Measurements from ENCODE around the gene ESRRA.

ESRRA gene

DNA sequence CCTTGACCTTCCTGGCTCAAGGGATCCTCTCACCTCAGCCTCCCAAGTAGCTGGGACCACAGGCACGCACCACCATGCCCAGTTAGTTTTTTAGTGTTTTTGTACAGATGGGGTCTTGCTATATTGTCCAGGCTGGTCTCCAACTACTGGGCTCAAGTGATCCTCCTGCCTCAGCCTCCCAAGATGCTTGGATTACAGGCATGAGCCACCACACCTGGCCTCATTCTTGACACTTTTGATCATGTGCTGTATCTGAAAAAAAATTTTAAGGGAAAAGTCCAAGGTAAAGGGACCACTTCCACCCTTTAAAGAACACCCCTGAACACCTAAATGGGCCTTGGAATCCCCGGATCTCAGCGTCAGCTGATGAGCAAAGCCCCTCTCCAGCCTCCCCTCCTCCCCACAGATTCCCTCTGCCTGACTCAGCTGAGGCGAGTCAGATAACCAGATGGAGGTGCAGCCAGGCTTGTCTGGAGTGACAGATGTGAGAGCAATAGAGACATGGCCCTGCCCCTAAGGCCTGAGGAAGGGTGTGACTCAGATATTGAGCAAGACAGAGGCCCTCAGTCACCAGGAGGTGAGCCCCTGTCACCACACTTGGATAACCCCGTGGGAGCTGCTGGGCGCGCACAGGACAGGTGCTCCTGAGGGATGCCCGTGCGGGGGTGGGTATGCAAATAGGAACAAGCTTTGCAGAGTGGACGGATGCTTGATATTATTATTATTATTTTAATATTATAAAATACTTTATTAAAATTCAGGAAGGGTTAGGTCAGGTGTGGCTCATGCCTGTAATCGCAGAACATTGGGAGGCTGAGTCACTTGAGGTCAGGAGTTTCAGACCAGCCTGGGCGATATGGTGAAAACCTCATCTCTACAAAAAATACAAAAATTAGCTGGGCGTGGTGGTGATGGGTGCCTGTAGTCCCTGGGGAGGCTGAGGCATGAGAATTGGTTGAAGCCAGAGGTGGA lies 29.7 kb downstream of the ESRRA start:
- DNase-seq, result no peak

- no peak for DNase-seq
These were observed 32.4 kb downstream of the ESRRA start for GRCh38 chr11:64337538-64338249.

DNA sequence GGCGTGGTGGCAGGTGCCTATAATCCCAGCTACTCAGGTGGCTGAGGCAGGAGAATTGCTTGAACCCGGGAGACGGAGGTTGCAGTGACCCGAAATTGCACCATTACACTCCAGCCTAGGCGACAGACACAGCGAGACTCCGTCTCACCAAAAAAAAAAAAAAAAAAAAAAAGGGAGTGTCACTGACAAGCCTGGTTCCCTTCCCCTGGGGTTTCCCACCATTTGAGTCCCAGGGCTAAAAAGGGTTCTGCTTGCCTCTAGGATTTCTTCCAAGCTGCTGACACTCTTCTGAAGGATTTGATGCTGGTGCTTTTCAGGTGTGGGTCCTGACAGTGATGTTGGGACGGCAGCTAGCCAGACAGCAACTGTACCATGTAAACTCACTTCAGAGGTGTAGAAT lies 33.4 kb downstream of the ESRRA start:
- no peak for DNase-seq

GRCh38 chr11:64339286-64339685 lies 34.0 kb downstream of the ESRRA start:
- no peak for DNase-seq

- DNase-seq, result peak; percentile 34
These were observed 34.6 kb downstream of the ESRRA start, which contains the start of gene CCDC88B for GRCh38 chr11:64339754-64340408. Gene CCDC88B, plus strand, starts transcription at chr11:64340204. Its CDS starts 63 bp downstream, at chr11:64340267.

- peak; percentile 44 for DNase-seq
These were observed 35.5 kb downstream of the ESRRA start for GRCh38 chr11:64340671-64341335.

GRCh38 chr11:64341429-64341828 lies 36.1 kb downstream of the ESRRA start:
- DNase-seq, result peak; percentile 19

- DNase-seq, result peak; percentile 87
These were observed 36.8 kb downstream of the ESRRA start for GRCh38 chr11:64341851-64342791.

DNA sequence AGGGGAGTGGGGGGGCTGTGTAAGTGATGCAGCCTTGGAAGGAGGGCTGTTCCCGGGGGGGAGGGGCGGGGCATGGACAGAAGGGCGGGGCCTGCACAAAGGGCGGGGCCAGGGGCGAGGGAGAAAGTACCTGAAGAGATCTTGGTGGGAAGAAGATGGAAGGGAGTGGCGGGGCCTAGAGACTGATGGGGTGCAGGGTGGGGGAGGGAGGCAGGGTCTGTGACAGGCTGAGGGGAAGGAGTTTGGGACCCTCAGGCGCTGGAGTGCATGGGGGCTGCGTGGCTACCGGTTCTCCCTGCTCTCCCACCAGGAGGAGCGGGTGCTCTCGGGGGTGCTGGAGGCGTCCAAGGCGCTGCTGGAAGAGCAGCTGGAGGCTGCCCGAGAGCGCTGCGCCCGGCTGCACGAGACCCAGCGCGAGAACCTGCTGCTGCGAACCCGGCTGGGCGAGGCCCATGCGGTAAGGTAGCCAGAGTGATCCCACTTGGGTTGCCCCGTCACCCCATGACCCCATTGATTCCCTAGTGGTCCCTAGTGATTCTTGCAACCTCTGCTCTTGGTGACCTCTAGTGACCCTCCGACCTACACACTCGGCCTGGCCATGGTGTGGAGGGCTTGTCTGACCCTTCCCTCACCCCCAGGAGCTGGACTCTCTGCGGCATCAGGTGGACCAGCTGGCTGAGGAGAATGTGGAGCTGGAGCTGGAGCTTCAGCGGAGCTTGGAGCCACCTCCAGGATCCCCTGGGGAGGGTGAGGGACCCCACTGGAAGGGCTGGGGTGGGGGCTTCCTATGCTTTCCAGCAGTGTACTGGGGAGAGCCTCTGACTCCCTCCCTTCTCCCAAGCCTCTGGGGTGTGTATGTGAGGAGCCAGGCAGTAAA lies 37.8 kb downstream of the ESRRA start:
- peak; percentile 25 for DNase-seq

- peak; percentile 21 for DNase-seq
These were observed 38.6 kb downstream of the ESRRA start for GRCh38 chr11:64343767-64344559.

GRCh38 chr11:64344787-64345186 lies 39.5 kb downstream of the ESRRA start:
- peak; percentile 71 for DNase-seq

- DNase-seq, result no peak
These were observed 42.0 kb downstream of the ESRRA start for GRCh38 chr11:64347193-64347867.

- DNase-seq, result no peak
These were observed 43.2 kb downstream of the ESRRA start for GRCh38 chr11:64348383-64349024.

GRCh38 chr11:64349025-64349387 lies 43.7 kb downstream of the ESRRA start:
- no peak for DNase-seq

DNA sequence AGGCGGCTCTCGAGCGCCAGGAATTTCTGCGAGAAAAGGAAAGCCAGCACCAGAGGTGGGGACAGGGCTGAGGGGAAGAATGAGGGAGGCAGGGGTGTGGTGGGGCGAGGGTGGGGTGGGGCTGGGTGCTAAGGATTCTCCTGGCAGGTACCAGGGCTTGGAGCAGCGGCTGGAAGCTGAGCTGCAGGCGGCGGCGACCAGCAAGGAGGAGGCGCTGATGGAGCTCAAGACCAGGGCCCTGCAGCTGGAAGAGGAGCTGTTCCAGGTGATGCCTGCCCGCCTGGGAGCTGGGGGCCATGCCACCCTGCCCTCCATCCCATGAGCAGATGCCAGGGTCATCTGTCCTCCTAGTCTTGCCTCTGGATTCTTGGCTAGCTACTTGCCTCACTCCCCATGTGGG lies 44.1 kb downstream of the ESRRA start:
- no peak for DNase-seq

DNA sequence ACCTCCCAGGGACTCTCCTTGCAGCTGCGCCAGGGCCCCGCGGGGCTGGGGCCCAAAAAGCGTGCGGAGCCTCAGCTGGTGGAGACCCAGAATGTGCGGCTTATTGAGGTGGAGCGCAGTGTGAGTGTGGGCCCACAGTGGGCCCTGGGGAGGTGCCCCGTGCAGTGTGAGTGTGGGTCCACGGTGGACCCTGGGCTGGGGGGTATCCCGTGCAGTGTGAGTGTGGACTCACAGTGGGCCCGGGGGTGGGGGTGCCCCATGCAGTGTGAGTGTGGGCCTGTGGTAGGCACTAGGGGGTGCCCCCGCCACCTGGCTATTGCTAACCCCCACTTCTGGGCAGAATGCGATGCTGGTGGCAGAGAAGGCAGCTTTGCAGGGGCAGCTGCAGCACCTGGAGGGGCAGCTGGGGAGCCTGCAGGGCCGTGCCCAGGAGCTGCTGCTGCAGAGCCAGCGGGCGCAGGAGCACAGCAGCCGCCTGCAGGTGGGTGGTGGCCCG lies 45.9 kb downstream of the ESRRA start:
- no peak for DNase-seq

GRCh38 chr11:64352099-64352994 lies 47.0 kb downstream of the ESRRA start:
- DNase-seq, result no peak
